HG03025 (cell line): ENCODE results near the gene GPR18.
A peak's percentile ranks its signal among the peaks of the same experiment; 100 is the strongest.

Experiments used
- ATAC-seq: cut with Tn5 transposase; IDR thresholded peaks from one replicate; pipeline ENCODE4 v1.9.1; 2021; ENCODE audit warnings: mild to moderate bottlenecking, moderate library complexity; ENCODE audit not compliant: unreplicated experiment, low FRiP score

The GPR18 gene, protein sequence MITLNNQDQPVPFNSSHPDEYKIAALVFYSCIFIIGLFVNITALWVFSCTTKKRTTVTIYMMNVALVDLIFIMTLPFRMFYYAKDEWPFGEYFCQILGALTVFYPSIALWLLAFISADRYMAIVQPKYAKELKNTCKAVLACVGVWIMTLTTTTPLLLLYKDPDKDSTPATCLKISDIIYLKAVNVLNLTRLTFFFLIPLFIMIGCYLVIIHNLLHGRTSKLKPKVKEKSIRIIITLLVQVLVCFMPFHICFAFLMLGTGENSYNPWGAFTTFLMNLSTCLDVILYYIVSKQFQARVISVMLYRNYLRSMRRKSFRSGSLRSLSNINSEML

DNA sequence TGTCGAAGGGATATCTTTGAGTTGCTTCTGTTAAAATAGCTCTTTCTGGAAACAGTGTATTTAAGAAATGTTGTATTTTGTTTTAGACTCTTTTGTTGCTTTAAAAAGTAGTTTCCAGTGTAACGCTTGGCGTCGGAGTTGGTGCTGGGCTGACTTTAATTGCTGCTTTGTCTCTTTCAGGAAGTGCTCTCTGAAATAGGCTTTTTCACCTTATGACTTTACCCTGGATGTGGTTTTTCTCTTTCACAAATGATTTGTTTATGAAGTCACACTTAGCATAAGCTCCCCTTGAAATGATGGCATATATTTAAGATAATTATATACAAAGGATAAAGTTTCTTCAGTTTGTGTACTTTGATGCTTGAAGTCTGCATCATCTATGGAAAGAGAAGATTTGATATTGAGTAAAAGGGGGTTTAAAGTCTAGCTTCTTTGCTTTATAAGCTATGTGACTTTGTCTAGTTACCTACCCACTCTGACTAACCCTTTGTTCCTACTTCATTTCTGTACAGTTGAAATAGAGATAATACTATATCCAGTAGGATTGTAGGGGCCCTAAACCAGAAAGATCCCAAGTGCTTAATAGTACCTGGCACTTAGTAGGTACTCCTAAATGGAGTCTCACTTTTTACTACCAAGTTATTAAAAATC lies at the start of gene GPR18:
GPR18 (minus strand) TSS at position 170 of the 651 bp plus-strand sequence. CDS start 2,507 bp downstream, outside the sequence.
- peak; percentile 86 for ATAC-seq

DNA sequence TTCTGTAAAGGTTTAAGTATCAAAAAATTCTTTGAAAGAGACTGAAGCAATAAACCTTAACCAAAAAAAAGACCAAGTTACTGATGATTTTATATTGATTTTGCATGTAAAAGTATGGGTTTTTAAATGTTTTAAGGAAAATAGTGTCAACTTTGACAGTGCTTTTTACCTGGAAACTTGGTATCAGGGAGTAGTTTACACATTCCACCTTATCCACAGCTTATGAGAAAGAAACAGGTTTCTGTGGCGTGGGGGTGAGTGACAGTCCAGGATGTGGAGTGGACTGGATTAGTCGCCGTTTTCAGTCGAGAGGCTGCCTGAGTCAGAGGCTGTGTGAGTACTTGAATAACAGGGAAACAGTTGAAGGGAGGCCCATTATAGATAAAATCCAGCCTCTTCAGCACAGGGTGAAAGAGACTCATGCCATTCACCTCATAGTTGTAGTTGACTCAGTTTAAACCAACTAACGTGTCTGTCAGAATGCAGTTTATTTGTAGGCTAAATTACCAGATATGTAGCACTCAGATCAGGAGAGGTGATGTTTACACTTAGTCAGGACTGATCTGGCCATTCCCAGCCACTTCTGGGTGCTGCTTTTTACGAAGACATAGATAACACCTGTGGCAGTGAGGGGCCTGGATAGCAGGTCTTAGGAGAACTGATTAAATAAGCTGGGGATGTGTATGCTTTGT lies 49.6 kb upstream of the GPR18 start:
- peak; percentile 44 for ATAC-seq

DNA sequence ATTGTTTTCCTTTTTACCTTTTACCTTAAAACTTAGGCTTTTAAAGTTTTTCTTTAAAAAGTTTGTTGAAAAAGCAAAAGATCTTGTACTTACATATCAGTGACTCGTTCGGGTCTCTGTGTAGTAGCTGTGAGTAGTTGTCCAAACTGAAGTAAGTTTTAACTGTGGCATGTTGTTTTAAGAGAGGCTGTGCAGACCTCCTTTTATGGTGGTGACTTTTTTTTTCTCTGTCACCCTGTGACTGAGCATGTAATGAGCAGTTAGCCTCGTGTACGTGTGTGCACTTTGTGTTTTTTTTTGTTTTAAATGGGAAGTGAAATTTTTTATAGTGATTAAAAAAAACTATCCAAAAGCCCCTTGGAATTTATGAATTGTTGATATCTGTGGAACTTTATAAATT lies 49.1 kb upstream of the GPR18 start, which contains the start of gene GPR183:
GPR183 (minus strand) TSS at position 153 of the 400 bp plus-strand sequence. CDS start 11,254 bp downstream, outside the sequence.
- peak; percentile 51 for ATAC-seq

DNA sequence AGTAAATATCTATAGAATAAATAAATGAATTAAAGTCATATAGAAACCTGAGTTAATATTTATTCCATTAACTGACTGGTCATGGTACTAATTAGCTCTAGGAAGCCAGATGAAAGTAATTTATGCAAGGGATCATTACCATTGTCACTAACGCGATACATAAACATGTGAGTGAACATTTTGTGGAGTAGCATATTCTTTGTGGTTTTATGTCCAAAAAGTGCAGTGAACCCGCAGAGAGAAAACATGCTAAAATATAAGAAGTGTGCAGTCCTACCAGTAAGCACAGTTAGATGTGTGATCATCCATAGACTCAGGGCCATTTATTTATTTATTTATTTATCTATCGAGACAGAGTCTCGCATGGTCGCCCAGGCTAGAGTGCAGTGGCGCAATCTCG lies 47.4 kb upstream of the GPR18 start:
- no peak for ATAC-seq

DNA sequence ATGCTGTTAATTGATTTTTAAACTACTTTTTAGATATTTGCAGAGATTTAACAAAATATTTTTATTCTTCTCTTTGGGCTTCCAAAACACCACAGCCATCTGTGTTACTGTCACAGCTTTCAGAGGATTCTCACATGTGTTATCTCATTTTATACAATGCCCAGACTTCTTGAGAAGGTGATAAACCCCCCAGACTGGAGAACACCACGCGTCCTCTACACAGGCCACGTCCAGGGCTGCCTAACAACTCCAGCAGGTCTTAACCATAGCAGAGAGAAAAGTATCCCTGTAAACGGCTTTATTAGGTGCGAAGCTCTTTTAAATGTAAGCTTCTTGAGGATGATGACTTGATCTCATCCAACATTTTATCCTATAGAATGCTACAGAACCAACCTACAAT lies 47.0 kb upstream of the GPR18 start:
- no peak for ATAC-seq

DNA sequence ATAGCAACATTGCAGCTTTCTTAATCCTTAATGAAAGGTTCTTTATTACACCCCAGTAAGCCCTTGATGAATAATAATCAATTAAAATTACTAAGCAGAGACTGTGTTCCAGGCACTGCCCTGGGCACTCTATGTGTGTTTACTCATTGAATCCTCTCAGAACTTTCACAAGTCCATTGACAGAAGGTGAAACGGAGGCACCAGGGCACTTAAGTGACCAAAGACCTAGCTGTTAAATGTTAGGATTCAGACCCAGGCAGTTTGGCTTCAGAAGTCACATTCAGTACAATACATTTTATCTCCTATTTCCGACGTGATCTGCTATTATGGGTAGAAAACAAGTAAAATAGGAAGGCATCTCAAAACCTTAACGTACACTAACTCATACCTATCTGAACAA lies 46.4 kb upstream of the GPR18 start:
- no peak for ATAC-seq

DNA sequence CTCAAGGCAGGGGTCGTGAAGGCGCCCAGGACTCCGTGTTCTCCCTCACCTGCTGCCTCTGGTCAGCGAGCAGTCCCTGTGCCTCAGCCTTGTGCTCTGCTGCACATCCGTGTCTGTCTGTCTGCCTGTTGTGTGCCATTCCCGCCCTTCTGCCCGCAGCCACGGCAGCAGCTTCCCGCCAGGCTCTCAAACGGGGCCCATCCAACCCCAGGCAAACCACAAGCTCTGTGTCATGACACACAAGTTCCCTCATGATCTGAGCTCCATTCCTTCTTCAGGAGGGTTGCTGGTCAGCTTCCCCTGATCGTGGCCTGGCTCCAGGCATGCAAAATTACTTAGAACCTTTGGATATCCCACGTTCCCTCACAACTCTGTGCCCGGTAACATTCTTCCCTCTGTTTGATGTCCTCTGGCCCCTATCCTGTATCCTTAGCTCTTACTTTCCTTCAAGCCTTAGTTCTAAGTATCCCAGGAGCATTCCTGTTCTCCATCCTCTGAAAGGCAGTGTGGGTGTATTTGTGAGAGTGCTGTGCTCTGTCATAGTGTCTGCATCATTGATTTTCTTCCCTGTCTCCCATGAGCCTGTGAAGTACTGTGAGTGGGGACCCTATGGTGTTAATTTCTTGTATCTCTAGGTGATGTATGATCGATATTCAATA lies 45.8 kb upstream of the GPR18 start:
- ATAC-seq = no peak

DNA sequence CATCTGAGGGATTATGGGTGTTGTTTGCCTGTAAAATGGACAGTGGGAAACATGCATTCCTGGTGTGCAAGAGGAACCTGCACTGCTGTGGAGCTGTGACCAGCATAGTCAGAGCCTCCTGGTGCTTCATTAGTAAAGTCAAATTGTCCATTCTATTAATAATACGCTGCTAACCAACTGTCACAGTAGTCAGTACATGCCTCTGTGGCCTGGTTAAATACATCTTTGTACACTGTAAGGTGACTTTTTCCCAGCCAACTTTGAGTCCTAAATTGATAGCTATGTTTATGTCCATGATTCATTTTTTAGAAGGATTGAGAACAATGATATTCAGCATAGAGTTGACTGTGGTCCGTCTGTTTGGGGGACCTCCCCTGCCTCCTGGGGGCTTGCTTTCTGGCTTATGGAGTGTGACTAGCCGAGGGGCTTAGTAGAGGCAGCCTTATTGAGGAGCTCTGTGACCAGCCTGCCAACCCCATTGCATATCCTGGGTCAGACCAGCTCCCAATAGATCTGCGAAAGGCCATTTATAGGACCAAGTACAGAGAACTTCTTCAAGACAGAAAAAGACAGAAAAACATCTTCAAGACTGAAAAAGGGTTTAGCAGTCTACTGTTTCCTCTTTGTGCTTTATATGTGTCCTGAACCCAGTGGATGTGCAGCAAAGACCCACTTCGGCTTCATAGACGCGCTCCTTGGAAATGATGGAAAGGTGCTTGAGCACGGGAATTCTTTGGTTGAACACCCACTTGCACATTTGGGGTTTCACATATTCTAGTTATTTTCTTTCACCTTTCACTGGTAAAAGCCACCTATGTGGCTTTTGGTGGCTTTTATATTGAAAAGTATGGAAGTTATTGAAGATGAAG lies 44.7 kb upstream of the GPR18 start:
- no peak for ATAC-seq

DNA sequence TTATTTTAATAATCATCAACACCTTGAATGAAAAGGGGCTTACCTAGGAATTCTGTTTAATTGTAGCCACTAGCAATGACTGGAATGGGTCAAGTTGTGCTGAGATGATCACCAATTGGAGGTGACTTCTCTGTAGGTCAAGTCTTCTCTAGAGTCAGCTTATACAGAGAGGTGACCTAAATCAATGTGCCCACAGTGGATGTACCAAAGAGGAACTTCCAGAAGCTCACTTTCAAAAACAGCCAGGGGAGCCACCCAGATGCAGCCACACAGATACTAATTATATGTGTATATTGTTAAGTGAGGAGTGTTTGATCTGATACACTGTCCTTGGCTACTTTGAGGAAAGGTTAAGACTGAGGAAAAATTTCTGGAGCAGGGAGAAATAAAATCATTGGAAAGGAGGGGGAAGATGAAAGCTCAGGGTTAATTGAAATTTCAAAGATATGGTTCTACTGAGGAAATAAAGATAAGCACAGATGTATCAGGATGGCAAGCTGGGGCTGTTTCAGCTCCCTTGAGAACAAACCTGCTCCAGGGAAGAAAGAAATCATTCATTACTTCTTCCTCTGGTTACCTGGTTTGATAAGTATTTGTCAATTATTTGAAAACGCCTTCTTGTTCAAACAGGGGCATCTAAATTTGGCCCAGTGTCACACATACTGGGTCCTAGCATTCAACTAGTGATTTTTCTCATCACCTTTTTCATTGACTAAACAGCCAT lies 43.9 kb upstream of the GPR18 start:
- ATAC-seq = no peak

DNA sequence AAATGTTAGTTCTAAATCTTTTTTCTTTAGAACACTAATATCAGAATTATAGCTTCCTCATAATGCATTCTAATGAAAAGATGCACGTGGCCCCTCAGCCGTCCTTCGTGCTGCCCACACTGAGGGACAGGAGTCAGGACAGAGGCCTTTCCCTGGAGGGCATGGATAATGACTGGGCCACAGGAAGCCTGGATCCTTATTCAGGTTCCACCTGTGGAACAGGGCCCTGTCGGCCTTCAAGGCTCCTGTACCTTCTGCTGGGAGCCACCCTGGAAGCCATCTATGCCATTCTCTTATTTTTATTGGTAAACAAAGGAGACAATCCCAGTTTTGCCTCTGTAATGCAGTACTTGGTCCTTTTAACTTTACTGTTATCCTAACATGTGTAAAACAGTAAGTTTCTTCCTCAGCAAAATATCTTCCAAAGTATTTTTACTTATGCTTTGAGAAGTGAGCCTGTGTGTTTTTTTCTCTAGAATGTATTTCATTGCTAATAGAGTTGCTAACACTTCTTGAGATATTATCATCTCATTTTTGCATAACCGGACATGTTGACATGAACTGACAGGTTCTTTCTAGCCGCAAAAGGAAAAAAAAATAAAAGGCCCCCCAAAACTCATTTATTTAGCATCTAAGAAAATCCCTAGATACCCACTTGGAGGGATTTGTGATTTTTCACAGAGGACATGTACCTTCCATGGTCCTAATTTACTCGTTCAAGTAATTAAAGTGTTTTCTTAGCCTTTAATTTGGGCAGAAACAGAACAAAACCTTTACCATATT lies 43.1 kb upstream of the GPR18 start:
- no peak for ATAC-seq

DNA sequence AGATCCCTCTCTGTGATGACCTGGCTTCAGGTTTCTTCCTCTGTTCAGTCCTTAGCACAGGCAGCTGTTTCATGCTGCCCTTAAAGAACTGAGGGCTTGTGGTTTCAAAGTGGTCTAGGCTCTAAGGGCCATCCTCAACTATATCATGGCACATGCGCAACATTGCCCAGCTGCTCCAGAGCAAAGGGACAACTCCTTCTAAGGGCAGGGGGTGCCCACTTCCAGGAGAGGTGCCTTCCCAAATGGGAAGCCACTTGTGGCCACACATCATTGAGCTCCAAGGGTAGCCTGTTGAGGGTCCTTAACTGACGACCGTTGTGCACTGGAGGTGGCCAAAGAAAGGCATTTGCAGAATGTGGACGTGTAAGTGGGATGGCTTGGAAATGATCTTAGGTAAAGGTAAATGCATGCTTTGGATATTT lies 41.8 kb upstream of the GPR18 start:
- ATAC-seq = no peak

DNA sequence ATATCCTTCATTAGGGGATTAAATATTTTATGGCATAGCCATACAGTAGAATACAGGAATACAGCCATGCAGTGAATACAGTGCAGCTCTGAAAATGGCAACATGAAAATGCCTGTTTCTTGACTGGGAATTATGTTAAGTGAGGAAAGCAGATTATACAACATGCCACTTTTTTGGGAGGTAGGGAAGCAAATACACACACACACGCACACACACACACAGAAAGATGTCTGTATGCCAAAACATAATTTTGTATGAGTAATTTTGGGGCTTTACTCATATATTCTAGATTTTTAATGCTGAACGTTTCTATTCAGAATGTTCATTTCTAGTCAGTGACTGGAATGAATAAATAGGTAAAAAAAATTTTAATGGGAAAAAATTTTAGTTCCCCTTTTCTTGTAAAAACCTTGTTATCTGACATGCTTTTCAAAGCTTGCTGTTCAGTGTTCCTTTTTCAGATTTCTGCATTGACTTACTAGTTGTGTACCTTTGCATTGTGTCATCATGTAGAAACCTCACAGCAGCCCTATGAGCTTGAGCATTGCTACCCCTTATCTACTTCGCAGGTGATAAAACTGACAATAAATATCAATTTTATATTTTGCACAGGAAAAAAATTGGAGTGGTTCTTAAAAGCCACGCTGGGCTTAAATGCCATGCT lies 41.2 kb upstream of the GPR18 start:
- no peak for ATAC-seq

DNA sequence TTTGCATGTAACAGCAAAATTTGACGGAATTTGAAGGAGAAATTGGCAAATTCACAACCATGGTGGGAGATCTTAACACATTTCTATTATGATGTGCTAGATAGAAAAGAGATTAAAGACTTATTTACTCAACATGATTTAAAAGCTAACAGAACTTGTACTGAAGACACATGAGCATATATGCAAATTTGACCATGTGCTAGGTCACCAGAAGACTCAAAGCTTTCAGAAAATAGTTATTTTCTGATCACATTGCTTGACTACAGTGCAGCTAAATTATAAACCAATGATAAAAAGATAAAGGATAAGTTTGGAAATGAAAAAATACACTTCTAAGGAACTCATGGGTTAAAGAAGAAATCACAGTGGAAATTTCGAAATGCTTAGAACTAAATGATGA lies 39.9 kb upstream of the GPR18 start:
- no peak for ATAC-seq

DNA sequence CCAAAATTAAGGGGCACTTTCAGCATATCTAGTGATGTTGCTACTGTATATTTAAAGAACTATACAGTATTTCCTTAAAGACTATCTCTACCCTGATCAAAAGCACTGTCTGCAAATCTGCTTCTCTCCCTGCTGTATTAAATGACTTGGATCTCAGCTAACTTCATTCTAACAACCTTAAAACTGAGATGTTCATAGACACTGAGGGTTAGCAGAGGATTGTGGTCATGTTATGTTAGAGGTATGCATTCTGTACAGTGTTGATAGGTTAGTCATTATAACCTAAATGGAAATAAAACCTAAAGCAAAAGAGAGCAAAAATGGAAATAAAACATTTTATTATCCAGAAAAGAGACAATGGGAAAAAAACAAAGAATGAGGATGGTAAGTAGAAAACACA lies 39.2 kb upstream of the GPR18 start:
- no peak for ATAC-seq

DNA sequence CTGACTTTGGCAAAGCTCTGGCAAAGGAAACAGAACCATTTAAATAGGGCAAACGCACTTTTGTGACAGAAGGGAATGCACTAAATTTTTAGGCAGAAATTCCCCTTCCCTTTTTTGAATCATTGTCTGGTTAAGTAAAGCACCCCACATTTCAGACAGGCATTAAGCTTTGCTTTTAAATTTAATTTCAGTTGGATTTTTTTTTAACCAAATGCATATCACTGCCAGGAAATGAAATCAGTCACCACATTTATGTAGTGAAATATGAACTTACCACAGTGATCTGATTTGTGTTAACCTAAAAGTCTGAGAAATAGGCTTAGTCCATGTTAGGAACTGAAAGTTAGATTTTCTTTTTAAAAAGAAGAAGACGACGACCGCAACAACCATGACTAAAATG lies 38.2 kb upstream of the GPR18 start:
- ATAC-seq = no peak

DNA sequence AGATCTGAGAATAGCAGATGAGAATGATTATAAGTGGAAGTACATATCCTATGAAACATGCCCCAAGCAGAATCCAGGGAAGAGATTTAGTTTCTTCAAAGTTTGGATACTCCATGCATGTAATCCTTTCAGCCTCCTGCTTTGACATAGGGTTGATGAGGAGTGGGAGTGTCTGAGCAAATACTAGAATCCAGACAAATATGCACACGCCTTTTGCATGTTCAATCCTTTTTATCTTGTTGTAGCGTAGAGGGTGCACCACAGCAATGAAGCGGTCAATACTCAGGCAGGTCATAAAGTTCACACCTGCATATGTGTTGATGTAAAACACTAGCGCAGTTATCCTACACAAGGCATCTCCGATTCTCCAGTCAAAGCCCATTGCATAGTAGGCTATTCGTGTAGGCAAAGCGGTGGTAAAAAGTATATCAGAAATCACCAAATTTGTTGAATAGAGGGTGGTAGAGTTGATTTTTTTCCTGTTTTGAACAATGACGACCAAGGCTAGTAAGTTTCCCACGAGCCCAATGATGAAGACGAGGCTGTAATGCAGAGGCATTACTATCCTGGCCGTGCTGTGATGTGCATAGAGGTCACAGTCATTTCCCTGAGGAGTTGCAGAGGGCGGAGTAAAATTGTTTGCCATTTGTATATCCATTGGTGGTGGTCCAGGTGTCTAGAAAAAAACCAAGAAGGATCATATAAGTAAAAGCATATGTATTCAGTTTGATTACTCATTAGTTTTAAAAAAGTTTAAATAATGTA lies 37.5 kb upstream of the GPR18 start:
- ATAC-seq = no peak

DNA sequence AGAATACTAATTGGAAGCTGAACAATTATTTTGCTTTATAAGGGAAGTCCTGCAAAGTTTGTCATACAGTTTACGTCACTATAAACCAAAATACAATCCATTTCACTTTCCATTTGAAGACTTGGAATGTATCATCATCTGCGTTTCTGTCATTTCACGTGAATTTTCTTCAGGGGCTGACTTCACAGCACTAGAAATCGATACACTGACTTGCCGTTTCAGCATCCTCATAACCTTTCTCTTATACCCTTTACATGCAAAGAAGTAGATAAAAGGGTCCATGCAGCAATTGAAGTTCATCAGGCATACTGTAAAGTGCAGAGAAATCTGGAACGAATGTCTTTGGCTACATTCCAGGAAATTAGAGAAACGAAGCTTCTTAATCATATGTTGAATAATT lies 36.8 kb upstream of the GPR18 start:
- ATAC-seq = no peak
